ENCODE data around the gene BNIP5. TPM values are rescaled to one million over a fixed set of nuclear protein-coding genes. Genes with fewer than 3 reads are reported as not detected.
"Not testable (repeated sequence)": the region's sequence is repeated elsewhere in the genome, so short reads cannot be mapped to it uniquely, and the experiment has no call there.

BNIP5 gene
- total and polyA plus RNA-seq, 4 donors, result not detected

GRCh38 chr6:36339146-36339545 lies 2.5 kb upstream of the BNIP5 start:
- peaks cover 0 to 4% (median 0%) of the 10 kb centered on the region in 4 donors for H3K27me3 ChIP-seq (ENCODE audit: control insufficient read depth in 4 of 4, insufficient read depth in 4 of 4, low read length in 3 of 4)
- H3K9ac ChIP-seq (ENCODE audit: low read depth in 1 of 2, low read length in 2 of 2), result no peak overlapping the region
- no peak overlapping the region for H3K4me3 ChIP-seq (ENCODE audit: low read depth in 1 of 3, low read length in 3 of 3)

GRCh38 chr6:36338223-36338622 lies 1.5 kb upstream of the BNIP5 start:
- not testable (repeated sequence) for H3K9ac ChIP-seq (ENCODE audit: low read depth in 1 of 2, low read length in 2 of 2); H3K4me3 ChIP-seq (ENCODE audit: low read depth in 1 of 3, low read length in 3 of 3); DNase-seq (ENCODE audit: low spot score); H3K4me1 ChIP-seq (ENCODE audit: control insufficient read depth in 4 of 4, insufficient read depth in 4 of 4, low read length in 3 of 4); H3K27me3 ChIP-seq (ENCODE audit: control insufficient read depth in 4 of 4, insufficient read depth in 4 of 4, low read length in 3 of 4); H3K9me3 ChIP-seq (ENCODE audit: control insufficient read depth in 4 of 4, low read length in 3 of 4); H3K27ac ChIP-seq (ENCODE audit: low read depth in 1 of 2, low read length in 2 of 2); H3K36me3 ChIP-seq (ENCODE audit: control insufficient read depth in 4 of 4, insufficient read depth in 3 of 4, low read depth in 1 of 4, low read length in 3 of 4)
- 93% methylated on average over 1 of the region's 1 CpG for WGBS

More at GRCh38 chr6:36339146-36339545, 2.5 kb upstream of the BNIP5 start:
- Histone ChIP-seq H3K27ac (ENCODE audit: low read depth in 1 of 2, low read length in 2 of 2) (no peak overlapping the region), H3K9me3 (ENCODE audit: control insufficient read depth in 4 of 4, low read length in 3 of 4) (no peaks in the 10 kb centered on the region), H3K4me1 (ENCODE audit: control insufficient read depth in 4 of 4, insufficient read depth in 4 of 4, low read length in 3 of 4) (peaks cover 0 to 6% (median 4%) of the 10 kb centered on the region in 4 donors), H3K36me3 (ENCODE audit: control insufficient read depth in 4 of 4, insufficient read depth in 3 of 4, low read depth in 1 of 4, low read length in 3 of 4) (no peaks in the 10 kb centered on the region)
- no peak for DNase-seq (ENCODE audit: low spot score)
- WGBS, result 80% methylated on average over 12 of the region's 12 CpGs
- TF ChIP-seq JUND (IDR thresholded peaks at IDR 0.05) (no peak), TAF1 (conservative IDR thresholded peaks at IDR 0.05) (no peak), REST (IDR thresholded peaks at IDR 0.05) (no peak), GABPA (IDR thresholded peaks at IDR 0.05 in 1 of 2, conservative IDR thresholded peaks at IDR 0.05 in 1 of 2) (no peak), EGR1 (IDR thresholded peaks at IDR 0.05; ENCODE audit: low read depth in 2 of 2) (no peak), ATF3 (IDR thresholded peaks at IDR 0.05) (no peak), MAX (IDR thresholded peaks at IDR 0.05) (no peak), FOXA2 (IDR thresholded peaks at IDR 0.05) (no peak)

GRCh38 chr6:36337814-36338213 lies 1.1 kb upstream of the BNIP5 start:
- TF ChIP-seq GABPA (IDR thresholded peaks at IDR 0.05 in 1 of 2, conservative IDR thresholded peaks at IDR 0.05 in 1 of 2), result no peak
- TF ChIP-seq ATF3 (IDR thresholded peaks at IDR 0.05), result no peak

More at GRCh38 chr6:36337814-36338213, 1.1 kb upstream of the BNIP5 start:
- WGBS, result 98% methylated on average over 1 of the region's 1 CpG
- DNase-seq (ENCODE audit: low spot score), result no peak
- no peaks in the 10 kb centered on the region for H3K36me3 ChIP-seq (ENCODE audit: control insufficient read depth in 4 of 4, insufficient read depth in 3 of 4, low read depth in 1 of 4, low read length in 3 of 4)
- no peaks in the 10 kb centered on the region for H3K9me3 ChIP-seq (ENCODE audit: control insufficient read depth in 4 of 4, low read length in 3 of 4)
- peaks cover 0 to 4% (median 0%) of the 10 kb centered on the region in 4 donors for H3K27me3 ChIP-seq (ENCODE audit: control insufficient read depth in 4 of 4, insufficient read depth in 4 of 4, low read length in 3 of 4)
- no peak overlapping the region for H3K27ac ChIP-seq (ENCODE audit: low read depth in 1 of 2, low read length in 2 of 2)
- H3K4me1 ChIP-seq (ENCODE audit: control insufficient read depth in 4 of 4, insufficient read depth in 4 of 4, low read length in 3 of 4), result peaks cover 0 to 6% (median 4%) of the 10 kb centered on the region in 4 donors
- no peak overlapping the region for H3K4me3 ChIP-seq (ENCODE audit: low read depth in 1 of 3, low read length in 3 of 3)
- no peak overlapping the region for H3K9ac ChIP-seq (ENCODE audit: low read depth in 1 of 2, low read length in 2 of 2)

All from liver (tissue), 9 donors.